Karpas-422 (cell line): ENCODE results near the gene PAMR1. TPM values are rescaled to one million over a fixed set of nuclear protein-coding genes. Genes with fewer than 3 reads are reported as not detected.

Experiments used
- DNase-seq: peaks from one replicate; pipeline ENCODE4 v3.0.0-alpha.2; 2015
- H2AFZ ChIP-seq: fragments of 200-600 bp; sonication (generic); 2 replicates; pipeline ENCODE4 v1.6.1; 2014; ENCODE audit warnings: antibody characterized with exemption, low read length, mixed read lengths
- H3K27ac ChIP-seq: fragments of 200-600 bp; sonication (generic); 2 replicates; pipeline ENCODE4 v1.5.1; 2014; ENCODE audit warnings: mild to moderate bottlenecking, low read length, moderate library complexity
- H3K27me3 ChIP-seq: fragments of 200-600 bp; sonication (generic); 2 replicates; pipeline ENCODE4 v1.6.1; 2014; ENCODE audit warnings: low read length, mixed read lengths
- H3K36me3 ChIP-seq: fragments of 200-600 bp; sonication (generic); 2 replicates; pipeline ENCODE4 v1.6.1; 2014; ENCODE audit warnings: low read length, mixed read lengths; ENCODE audit not compliant: insufficient read depth
- H3K4me1 ChIP-seq: fragments of 200-600 bp; sonication (generic); 2 replicates; pipeline ENCODE4 v1.6.1; 2014; ENCODE audit warnings: mild to moderate bottlenecking, low read length, mixed read lengths
- H3K4me2 ChIP-seq: fragments of 200-600 bp; sonication (generic); 2 replicates; pipeline ENCODE4 v1.6.1; 2014; ENCODE audit warnings: low read length, low read depth, mild to moderate bottlenecking; ENCODE audit not compliant: poor library complexity, severe bottlenecking
- H3K4me3 ChIP-seq: fragments of 200-600 bp; sonication (generic); 2 replicates; pipeline ENCODE4 v1.5.1; 2014; ENCODE audit warnings: mild to moderate bottlenecking, antibody characterized with exemption, low read length, mixed read lengths
- H3K79me2 ChIP-seq: fragments of 200-600 bp; sonication (generic); 2 replicates; pipeline ENCODE4 v1.6.1; 2014; ENCODE audit warnings: mild to moderate bottlenecking, low read length, mixed read lengths
- H3K9ac ChIP-seq: fragments of 200-600 bp; sonication (generic); 2 replicates; pipeline ENCODE4 v1.6.0; 2014; ENCODE audit warnings: low read length
- H3K9me2 ChIP-seq: fragments of 200-600 bp; sonication (generic), shearing (Covaris generic); replicated peaks from 2 replicates; pipeline ENCODE4 v1.6.0; 2014; ENCODE audit warnings: mild to moderate bottlenecking, low read length, moderate library complexity; ENCODE audit not compliant: insufficient read depth
- H3K9me3 ChIP-seq: fragments of 300-700, 200-600 bp; sonication (generic); 2 replicates; pipeline ENCODE4 v1.6.1; 2014; ENCODE audit warnings: low read length, mixed read lengths
- H4K20me1 ChIP-seq: fragments of 200-600 bp; sonication (generic); 2 replicates; pipeline ENCODE4 v1.6.1; 2014; ENCODE audit warnings: mild to moderate bottlenecking, antibody characterized with exemption, low read length, low read depth; ENCODE audit not compliant: insufficient read depth
- total RNA-seq: library from RNA; depleted of rRNA; stranded (reverse); fragments of >200 nt; shearing (Covaris generic); gene quantifications from 2 replicates; pipeline ENCODE4 v1.2.3, GENCODE V29; 2014; ENCODE audit warnings: low replicate concordance

PAMR1 gene
- total RNA-seq, 1 experiment from 2014 or later: not detected

GRCh38 chr11:35559949-35560348 lies 34.5 kb upstream of the PAMR1 start:
- Histone ChIP-seq H3K9ac (no peak overlapping the region), H3K4me3 (no peak overlapping the region), H4K20me1 (no peaks in the 10 kb centered on the region), H3K27me3 (no peaks in the 10 kb centered on the region), H3K4me1 (no peaks in the 10 kb centered on the region), H3K9me2 (no peaks in the 10 kb centered on the region), H2AFZ (no peak overlapping the region), H3K36me3 (no peaks in the 10 kb centered on the region), H3K9me3 (no peaks in the 10 kb centered on the region), H3K4me2 (no peak overlapping the region), H3K79me2 (no peaks in the 10 kb centered on the region), H3K27ac (no peak overlapping the region)
- no peak for DNase-seq

- H3K36me3 ChIP-seq: no peaks in the 10 kb centered on the region
- H3K27ac ChIP-seq: no peak overlapping the region
- H3K27me3 ChIP-seq: no peaks in the 10 kb centered on the region
- H3K9me3 ChIP-seq: no peaks in the 10 kb centered on the region
- no peaks in the 10 kb centered on the region for H3K79me2 ChIP-seq
- no peak overlapping the region for H3K4me2 ChIP-seq
- no peaks in the 10 kb centered on the region for H3K4me1 ChIP-seq
- H3K4me3 ChIP-seq: no peak overlapping the region
- H2AFZ ChIP-seq: no peak overlapping the region
- H3K9ac ChIP-seq: no peak overlapping the region
- DNase-seq: no peak
- no peaks in the 10 kb centered on the region for H3K9me2 ChIP-seq
- no peaks in the 10 kb centered on the region for H4K20me1 ChIP-seq
Observed at GRCh38 chr11:35558513-35558912, 33.1 kb upstream of the PAMR1 start.

- Histone ChIP-seq H3K27me3 (no peaks in the 10 kb centered on the region), H4K20me1 (no peaks in the 10 kb centered on the region), H3K9me3 (no peaks in the 10 kb centered on the region), H3K9me2 (no peaks in the 10 kb centered on the region), H3K27ac (no peak overlapping the region), H3K4me3 (no peak overlapping the region), H3K4me1 (no peaks in the 10 kb centered on the region), H2AFZ (no peak overlapping the region), H3K9ac (no peak overlapping the region), H3K4me2 (no peak overlapping the region), H3K79me2 (no peaks in the 10 kb centered on the region), H3K36me3 (no peaks in the 10 kb centered on the region)
- DNase-seq: no peak
Observed at GRCh38 chr11:35555488-35555887, 30.1 kb upstream of the PAMR1 start.

GRCh38 chr11:35554491-35555437 lies 29.3 kb upstream of the PAMR1 start:
- no peak for DNase-seq
- H3K79me2 ChIP-seq: no peaks in the 10 kb centered on the region
- no peak overlapping the region for H3K9ac ChIP-seq
- H2AFZ ChIP-seq: no peak overlapping the region
- H3K9me3 ChIP-seq: no peaks in the 10 kb centered on the region
- H3K27ac ChIP-seq: no peak overlapping the region
- no peaks in the 10 kb centered on the region for H3K36me3 ChIP-seq
- H3K4me2 ChIP-seq: no peak overlapping the region
- no peaks in the 10 kb centered on the region for H3K9me2 ChIP-seq
- H3K27me3 ChIP-seq: no peaks in the 10 kb centered on the region
- no peaks in the 10 kb centered on the region for H3K4me1 ChIP-seq
- no peaks in the 10 kb centered on the region for H4K20me1 ChIP-seq
- no peak overlapping the region for H3K4me3 ChIP-seq

- no peak for DNase-seq
- Histone ChIP-seq H3K9me2 (no peaks in the 10 kb centered on the region), H3K9me3 (no peaks in the 10 kb centered on the region), H4K20me1 (no peaks in the 10 kb centered on the region), H3K79me2 (no peaks in the 10 kb centered on the region), H3K27me3 (no peaks in the 10 kb centered on the region), H3K4me1 (no peaks in the 10 kb centered on the region), H3K4me3 (no peak overlapping the region), H3K36me3 (no peaks in the 10 kb centered on the region), H2AFZ (no peak overlapping the region), H3K4me2 (no peak overlapping the region), H3K9ac (no peak overlapping the region), H3K27ac (no peak overlapping the region)
Observed at GRCh38 chr11:35553831-35554230, 28.4 kb upstream of the PAMR1 start.

GRCh38 chr11:35553021-35553420 lies 27.6 kb upstream of the PAMR1 start:
- Histone ChIP-seq H3K9me2 (no peaks in the 10 kb centered on the region), H3K79me2 (no peaks in the 10 kb centered on the region), H3K36me3 (no peaks in the 10 kb centered on the region), H3K9me3 (no peaks in the 10 kb centered on the region), H2AFZ (no peak overlapping the region), H3K9ac (no peak overlapping the region), H3K27me3 (no peaks in the 10 kb centered on the region), H4K20me1 (no peaks in the 10 kb centered on the region), H3K4me3 (no peak overlapping the region), H3K27ac (no peak overlapping the region), H3K4me1 (no peaks in the 10 kb centered on the region), H3K4me2 (no peak overlapping the region)
- DNase-seq: no peak

GRCh38 chr11:35552616-35553015 lies 27.2 kb upstream of the PAMR1 start:
- Histone ChIP-seq H4K20me1 (no peaks in the 10 kb centered on the region), H3K9me3 (no peaks in the 10 kb centered on the region), H2AFZ (no peak overlapping the region), H3K4me3 (no peak overlapping the region), H3K4me1 (no peaks in the 10 kb centered on the region), H3K27me3 (no peaks in the 10 kb centered on the region), H3K9me2 (no peaks in the 10 kb centered on the region), H3K79me2 (no peaks in the 10 kb centered on the region), H3K4me2 (no peak overlapping the region), H3K9ac (no peak overlapping the region), H3K36me3 (no peaks in the 10 kb centered on the region), H3K27ac (no peak overlapping the region)
- no peak for DNase-seq

GRCh38 chr11:35550374-35551036 lies 25.1 kb upstream of the PAMR1 start:
- Histone ChIP-seq H3K9ac (no peak overlapping the region), H3K79me2 (no peaks in the 10 kb centered on the region), H3K4me2 (no peak overlapping the region), H3K36me3 (no peaks in the 10 kb centered on the region), H2AFZ (no peak overlapping the region), H3K27ac (no peak overlapping the region), H3K4me3 (no peak overlapping the region), H3K9me3 (no peaks in the 10 kb centered on the region), H4K20me1 (no peaks in the 10 kb centered on the region), H3K9me2 (no peaks in the 10 kb centered on the region), H3K27me3 (no peaks in the 10 kb centered on the region), H3K4me1 (peaks cover 8% of the 10 kb centered on the region)
- DNase-seq: no peak
